ENCODE measurements around the gene FOXRED2.

Gene FOXRED2

DNA sequence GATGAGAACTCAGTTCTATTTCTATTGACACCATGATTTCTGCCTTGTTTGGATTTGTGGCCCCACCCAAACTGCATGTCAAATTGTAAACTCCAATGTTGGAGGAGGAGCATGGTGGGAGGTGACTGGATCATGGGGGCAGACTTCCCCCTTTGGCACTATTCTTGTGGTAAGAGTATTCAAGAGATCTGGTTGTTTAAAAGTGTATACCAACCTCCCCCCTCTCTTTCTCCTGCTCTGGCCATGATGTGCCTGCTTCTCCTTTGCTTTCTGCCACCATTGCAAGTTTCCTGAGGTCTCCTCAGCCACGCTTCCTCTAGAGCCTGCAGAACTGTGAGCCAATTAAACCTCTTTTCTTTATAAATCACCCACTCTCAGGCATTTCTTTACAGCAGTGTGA is 7.9 kb upstream of the FOXRED2 start:
- no peak for DNase-seq

DNA sequence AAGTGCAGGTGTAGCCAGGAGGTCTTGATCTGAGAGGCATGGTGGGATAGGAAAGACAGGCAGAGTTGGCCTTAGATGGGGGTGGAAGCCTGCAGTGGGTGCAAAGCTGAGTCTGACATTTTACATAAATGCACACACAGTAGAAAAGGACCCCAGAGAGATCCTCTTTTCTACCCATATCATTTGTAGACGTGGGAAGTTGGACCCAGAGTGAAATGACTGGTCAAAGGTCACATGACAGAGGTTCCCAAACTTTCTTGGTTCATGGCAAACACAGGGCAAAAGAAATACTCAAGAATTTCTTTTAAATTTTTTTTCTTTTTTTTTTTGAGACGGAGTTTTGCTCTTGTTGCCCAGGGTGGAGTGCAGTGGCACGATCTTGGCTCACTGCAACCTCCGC is 6.2 kb upstream of the FOXRED2 start:
- no peak for DNase-seq

GRCh38 chr22:36512333-36512732 is 5.5 kb upstream of the FOXRED2 start:
- DNase-seq: no peak

GRCh38 chr22:36510966-36511881 is 4.4 kb upstream of the FOXRED2 start:
- peak in 1 of 2 donors; percentile 6 for DNase-seq

- no peak for DNase-seq
These were observed 3.5 kb upstream of the FOXRED2 start for GRCh38 chr22:36510384-36510783.

GRCh38 chr22:36507518-36508010 is 724 bp upstream of the FOXRED2 start:
- DNase-seq: no peak

GRCh38 chr22:36505998-36506635 is 723 bp downstream of the FOXRED2 start:
- no peak for DNase-seq

DNA sequence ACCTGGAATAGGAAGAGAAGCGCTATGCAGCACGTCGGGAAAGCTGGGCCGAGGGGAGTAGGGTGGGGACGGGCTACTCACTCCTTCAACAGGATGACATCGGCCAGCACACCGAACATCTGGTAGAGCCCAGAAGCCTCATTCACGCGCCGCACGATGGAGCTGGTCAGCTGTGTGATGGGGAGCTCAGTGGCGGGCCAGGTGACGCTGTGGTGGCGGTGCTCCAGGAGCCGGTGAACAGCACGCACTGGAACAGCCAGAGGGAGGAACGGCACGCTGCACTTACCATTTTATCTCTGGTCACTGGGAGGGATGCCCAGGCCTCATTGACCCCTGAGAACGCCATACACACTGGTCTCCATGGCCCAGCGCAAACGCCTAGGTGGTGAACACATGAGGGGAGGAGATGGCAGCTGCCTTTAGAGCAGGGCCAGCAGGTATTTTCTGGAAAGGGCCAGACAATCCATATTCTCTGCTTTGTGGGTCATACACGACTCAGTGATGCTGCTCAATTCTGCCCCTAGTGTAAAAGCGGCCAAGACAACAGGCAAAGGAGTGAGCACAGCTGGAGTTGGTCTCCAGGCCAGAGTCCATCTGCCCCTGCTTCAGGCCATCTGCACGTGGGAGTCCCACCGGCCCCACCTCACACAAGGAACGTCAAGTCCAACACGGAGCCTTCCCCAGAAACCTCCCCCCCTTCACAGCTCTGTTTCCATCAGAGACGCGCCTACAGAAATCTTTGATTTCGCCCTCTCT is 8.8 kb downstream of the FOXRED2 start:
- no peak for DNase-seq

- DNase-seq: peak in 1 of 2 donors; percentile 45
These were observed 13.1 kb downstream of the FOXRED2 start for GRCh38 chr22:36493690-36494110.

GRCh38 chr22:36492109-36492508 is 14.7 kb downstream of the FOXRED2 start:
- DNase-seq: no peak

DNA sequence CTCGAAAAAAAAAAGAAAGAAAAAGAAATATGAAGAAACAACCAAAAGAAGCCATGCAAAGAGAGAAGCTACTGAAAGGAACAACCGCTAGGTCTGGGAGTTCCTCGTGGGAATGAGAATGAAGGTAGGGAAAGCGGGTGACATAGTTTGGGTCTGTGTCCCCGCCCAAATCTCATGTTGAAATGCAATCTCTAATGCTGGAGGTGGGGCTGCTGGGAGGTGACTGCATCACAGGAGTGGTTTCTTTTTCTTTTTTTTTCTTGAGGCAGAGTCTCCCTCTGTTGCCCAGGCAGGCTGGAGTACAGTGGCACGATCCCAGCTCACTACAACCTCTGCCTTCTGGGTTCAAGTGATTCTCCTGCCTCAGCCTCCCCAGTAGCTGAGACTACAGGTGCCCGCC is 15.7 kb downstream of the FOXRED2 start:
- DNase-seq: no peak

DNA sequence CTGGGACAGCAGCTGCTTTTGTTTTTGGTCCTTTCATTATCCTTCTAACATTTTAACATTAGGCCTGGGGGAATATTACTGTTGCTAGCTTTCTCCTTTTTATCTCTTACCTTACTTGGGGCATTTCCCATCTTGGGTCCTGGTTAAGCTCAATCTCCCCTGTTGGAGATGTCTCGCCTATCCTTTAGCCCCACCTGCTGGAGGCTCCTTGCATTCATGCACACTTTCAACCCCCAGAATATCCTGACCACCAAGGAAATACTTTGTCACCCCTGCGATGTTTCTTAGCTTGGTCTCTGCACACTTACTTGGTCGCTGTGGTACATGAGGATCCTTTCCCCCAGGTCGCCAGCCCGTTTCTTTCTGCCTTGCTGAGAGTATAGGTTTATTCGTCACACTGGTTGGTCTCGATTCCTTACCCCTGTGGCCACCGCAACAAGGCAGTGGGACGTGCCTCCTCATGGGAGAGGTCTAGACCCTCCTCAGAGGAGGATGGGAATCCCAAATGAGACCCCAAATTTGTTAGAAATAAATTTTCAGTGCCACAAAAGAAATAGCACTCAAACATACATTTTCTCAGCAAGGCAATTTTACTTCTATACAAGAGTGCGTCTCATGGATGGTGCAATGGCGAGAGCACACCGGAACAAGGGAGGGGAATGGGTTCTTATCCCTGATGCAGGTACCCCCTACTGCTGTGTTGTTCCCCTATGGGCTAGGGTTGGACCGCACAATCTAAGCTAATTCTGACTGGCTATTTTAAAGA is 20.0 kb downstream of the FOXRED2 start:
- no peak for DNase-seq

DNA sequence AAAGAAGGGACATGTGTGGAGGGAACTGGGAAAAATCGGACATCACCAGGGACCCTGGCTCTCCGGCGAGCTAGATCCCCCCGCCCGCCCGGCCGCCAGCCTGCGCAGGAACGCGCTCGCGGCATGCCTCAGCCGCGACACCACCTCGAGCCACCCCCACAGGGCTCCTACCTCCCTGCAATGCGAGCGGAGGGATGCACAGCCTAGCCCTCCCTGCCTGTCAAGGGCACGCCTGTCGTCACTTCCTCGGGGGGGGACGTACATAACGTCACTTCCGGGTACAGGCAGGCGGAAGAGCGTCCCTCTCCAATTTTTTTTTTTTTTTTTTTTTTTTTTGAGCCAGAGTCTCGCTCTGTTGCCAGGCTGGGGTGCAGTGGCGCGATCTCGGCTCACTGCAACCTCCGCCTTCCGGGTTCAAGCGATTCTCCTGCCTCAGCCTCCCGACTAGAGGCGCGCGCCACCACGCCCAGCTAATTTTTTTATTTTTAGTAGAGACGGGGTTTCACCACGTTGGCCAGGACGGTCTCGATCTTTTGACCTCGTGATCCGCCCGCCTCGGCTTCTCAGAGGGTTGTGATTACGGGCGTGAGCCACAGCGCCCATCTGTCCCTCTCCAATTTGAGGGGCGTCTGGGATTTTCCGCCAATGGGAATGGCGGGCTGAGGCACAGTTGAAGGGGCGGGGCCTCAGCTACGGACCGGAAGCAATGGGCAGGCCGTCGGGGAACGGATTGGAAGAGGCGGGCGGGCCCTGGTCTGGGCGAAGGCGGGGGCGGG is 25.3 kb downstream of the FOXRED2 start, which contains the start of gene TXN2:
Gene TXN2, minus strand, starts transcription at position 248 of the 776 bp plus-strand sequence. CDS start 803 bp downstream, outside the sequence.
- peak; percentile 96 for DNase-seq

GRCh38 chr22:36480941-36481392 is 25.9 kb downstream of the FOXRED2 start:
- no peak for DNase-seq

DNA sequence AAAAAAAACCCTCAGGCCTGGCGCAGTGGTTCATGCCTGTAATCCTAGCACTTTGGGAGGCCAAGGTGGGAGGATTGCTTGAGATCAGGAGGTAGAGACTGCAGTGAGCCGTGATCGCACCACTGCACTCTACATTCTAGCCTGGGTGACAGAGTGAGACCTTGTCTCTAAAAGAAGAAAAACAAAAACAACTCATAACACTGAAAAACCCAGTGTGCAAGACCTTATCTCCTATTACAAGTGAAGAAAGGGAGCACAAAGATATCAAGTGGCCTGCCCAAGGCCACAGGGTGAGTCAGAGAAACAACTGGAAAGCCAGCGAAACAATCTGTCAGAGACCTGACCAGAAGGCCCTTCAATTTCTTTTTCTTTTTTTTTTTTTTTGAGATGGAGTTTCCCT is 27.9 kb downstream of the FOXRED2 start:
- no peak for DNase-seq

DNA sequence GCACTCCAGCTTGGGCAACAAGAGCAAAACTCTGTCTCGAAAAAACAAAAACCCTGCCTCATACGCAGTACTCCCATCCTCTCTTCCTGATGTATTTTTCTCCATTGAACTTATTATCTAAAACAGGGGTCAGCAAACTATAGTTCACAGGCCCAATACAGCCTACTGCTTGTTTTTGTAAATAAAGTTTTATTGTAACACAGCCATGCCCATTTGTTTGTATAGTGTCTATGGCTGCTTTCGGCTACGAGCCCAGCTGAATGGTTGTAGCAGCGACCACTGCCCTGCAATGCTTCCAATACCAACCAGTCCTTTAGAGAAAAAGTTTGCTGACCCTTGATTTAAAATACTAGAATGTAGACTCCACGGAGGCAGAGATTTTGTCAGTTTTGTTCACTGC is 31.5 kb downstream of the FOXRED2 start:
- DNase-seq: no peak

- no peak for DNase-seq
These were observed 34.2 kb downstream of the FOXRED2 start for GRCh38 chr22:36472689-36473088.

DNA sequence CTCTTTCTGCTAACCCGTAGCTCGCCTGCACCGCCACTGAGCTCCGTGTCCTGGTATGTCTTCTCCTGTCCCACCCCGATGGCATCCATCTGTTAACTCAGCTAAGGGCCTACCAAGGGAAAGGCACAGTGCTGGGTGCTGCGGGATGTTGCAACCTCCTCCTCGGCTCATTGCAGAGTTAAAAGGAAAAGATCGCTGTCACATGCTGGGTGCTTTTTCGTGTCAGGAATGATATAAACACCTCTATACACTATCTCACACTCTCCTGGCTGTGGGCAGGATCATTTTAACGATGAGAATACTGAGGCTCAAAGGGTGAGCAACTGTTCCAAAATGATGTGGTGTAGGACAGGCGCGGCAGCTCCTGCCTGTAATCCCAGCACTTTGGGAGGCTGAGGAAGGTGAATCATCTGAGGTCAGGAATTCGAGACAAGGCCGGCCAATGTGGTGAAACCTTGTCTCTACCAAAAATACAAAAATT is 35.5 kb downstream of the FOXRED2 start:
- no peak for DNase-seq

GRCh38 chr22:36470994-36471331 is 35.9 kb downstream of the FOXRED2 start:
- no peak for DNase-seq

DNA sequence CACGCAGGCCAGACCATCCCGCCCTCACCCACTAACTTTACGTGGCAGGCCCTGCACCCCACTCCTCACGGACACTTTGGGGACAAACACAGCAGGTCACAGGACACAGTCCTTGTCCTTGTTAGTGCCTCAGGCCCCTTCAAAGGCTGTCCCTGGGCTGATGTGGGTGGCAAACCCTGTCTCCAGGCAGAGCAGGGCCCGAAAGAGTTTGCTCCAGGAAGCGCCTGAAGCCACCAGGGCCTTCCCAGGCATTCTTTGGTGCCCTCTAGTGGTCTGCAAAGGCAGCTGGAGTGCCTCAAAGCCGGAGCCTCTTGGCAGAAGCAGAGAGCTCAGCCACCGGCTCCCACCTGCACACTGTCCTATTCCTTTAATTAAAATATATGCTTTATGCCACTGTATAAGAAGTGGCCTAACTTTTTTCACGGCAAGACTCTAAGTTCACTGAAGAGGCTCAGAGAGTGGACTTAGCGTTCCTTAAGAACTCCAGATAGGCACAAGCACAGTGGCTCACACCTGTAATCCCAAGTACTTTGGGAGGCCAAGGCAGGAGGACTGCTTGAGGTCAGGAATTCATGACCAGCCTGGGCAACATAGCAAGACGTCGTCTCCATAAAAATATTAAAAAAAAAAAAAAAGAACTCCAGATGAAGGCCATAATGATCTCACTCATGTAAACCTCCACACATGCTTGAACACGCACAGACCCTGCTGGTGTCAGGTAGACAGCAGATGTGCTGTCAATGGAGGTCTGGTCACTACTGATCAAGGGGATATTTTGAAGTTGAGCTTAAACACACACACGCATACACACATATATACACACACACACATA is 36.5 kb downstream of the FOXRED2 start:
- peak; percentile 80 to 84 for DNase-seq

Measured in hippocampal formation (tissue), 2 donors.